Endothelial cell of umbilical vein (primary cell): ENCODE results near the gene ERAP2. TPM values are rescaled to one million over a fixed set of nuclear protein-coding genes. Genes with fewer than 3 reads are reported as not detected.

Experiments
- BruUV-seq: library from RNA; stranded (reverse); fragments of 400-500 nt; replicated peaks from 2 replicates; lab custom pipeline; 2021; lab: Mats Ljungman, UMichigan
- CTCF ChIA-PET: fragments of 300-600, 350-600 bp; sonication (Branson Sonifier 250); formaldehyde crosslinking; loops from one replicate; lab custom pipeline; 2021; ENCODE audit warnings: antibody characterized with exemption, inconsistent platforms; lab: Charles Lee
- POLR2A ChIA-PET: fragments of 300-600, 350-600 bp; sonication (Branson Sonifier 250); formaldehyde crosslinking; loops from one replicate; lab custom pipeline; 2021; ENCODE audit warnings: antibody characterized with exemption, inconsistent platforms; lab: Charles Lee
- DNase-seq: peaks from one replicate; pipeline ENCODE4 v3.0.0-alpha.2; 2011; ENCODE audit warnings: low read depth, low spot score
- FAIRE-seq: peaks from 2 replicates; lab custom pipeline; 2011; peaks lifted over from hg19 to GRCh38; lab: Jason Lieb, UNC
- H2AFZ ChIP-seq: 2 replicates; pipeline ENCODE4 v1.6.0; 2012; ENCODE audit warnings: low read depth, low read length, control low read depth, inconsistent platforms
- H3K27ac ChIP-seq: 2 replicates; pipeline ENCODE4 v1.5.1; 2011; ENCODE audit warnings: low read depth, mild to moderate bottlenecking, control low read depth, low read length, moderate library complexity; ENCODE audit not compliant: insufficient read depth
- H3K27me3 ChIP-seq, 2 experiments: 2 replicates each; pipeline versions ENCODE4 v1.6.0 to v1.6.1; 2011; ENCODE audit warnings: low read length in 2 of 2, mixed read lengths in 1 of 2; ENCODE audit not compliant: control insufficient read depth in 2 of 2, insufficient read depth in 2 of 2
- H3K36me3 ChIP-seq, 2 experiments: 2 replicates in 1 of 2; 3 replicates in 1 of 2; pipeline ENCODE4 v1.5.1; 2011; ENCODE audit warnings: low read length in 2 of 2, mild to moderate bottlenecking in 1 of 2, moderate library complexity in 1 of 2; ENCODE audit not compliant: control insufficient read depth in 2 of 2, insufficient read depth in 2 of 2; ENCODE audit errors: extremely low read depth in 1 of 2
- H3K4me1 ChIP-seq: 3 replicates; pipeline ENCODE4 v1.5.1; 2011; ENCODE audit warnings: mild to moderate bottlenecking, low read length; ENCODE audit not compliant: control insufficient read depth, insufficient read depth; ENCODE audit errors: extremely low read depth
- H3K4me2 ChIP-seq: 2 replicates; pipeline ENCODE4 v1.6.1; 2011; ENCODE audit warnings: low read length, control low read depth, mixed read lengths; ENCODE audit not compliant: insufficient read depth
- H3K4me3 ChIP-seq, 3 experiments: fragments of 200-600 bp in 1 of 3; sonication (generic), shearing (Covaris generic) in 1 of 3; replicated peaks in 1 of 3; 2 replicates each; pipeline ENCODE4 v1.5.1; 2011 to 2016; ENCODE audit warnings: control low read depth in 3 of 3, low read length in 3 of 3, mild to moderate bottlenecking in 2 of 3, inconsistent platforms in 1 of 3, low read depth in 1 of 3, moderate library complexity in 1 of 3; ENCODE audit not compliant: insufficient read depth in 1 of 3
- H3K79me2 ChIP-seq: 2 replicates; pipeline ENCODE4 v1.6.0; 2012; ENCODE audit warnings: low read length, inconsistent platforms; ENCODE audit not compliant: control insufficient read depth, insufficient read depth
- H3K9ac ChIP-seq: replicated peaks from 2 replicates; pipeline ENCODE3; 2011; ENCODE audit warnings: low read length, control low read depth; ENCODE audit not compliant: insufficient read depth; ENCODE audit errors: extremely low read depth
- H3K9me1 ChIP-seq: replicated peaks from 3 replicates; pipeline ENCODE4 v1.6.0; 2011; ENCODE audit warnings: mild to moderate bottlenecking, low read length; ENCODE audit not compliant: control insufficient read depth, insufficient read depth; ENCODE audit errors: extremely low read depth
- H3K9me3 ChIP-seq: replicated peaks from 2 replicates; pipeline ENCODE4 v1.5.1; 2012; ENCODE audit warnings: low read length, inconsistent platforms; ENCODE audit not compliant: control insufficient read depth, insufficient read depth
- H4K20me1 ChIP-seq: replicated peaks from 2 replicates; pipeline ENCODE3; 2011; ENCODE audit warnings: mild to moderate bottlenecking, low read length; ENCODE audit not compliant: control insufficient read depth, insufficient read depth; ENCODE audit errors: extremely low read depth
- EZH2 ChIP-seq: IDR thresholded peaks from 2 replicates; pipeline ENCODE4 v1.6.1; 2012; ENCODE audit warnings: borderline replicate concordance, low read depth, mild to moderate bottlenecking, moderate library complexity, low read length, inconsistent platforms; ENCODE audit not compliant: severe bottlenecking
- FOS ChIP-seq: IDR thresholded peaks from 2 replicates; pipeline ENCODE4 v1.6.1; 2011; ENCODE audit warnings: mild to moderate bottlenecking, low read length, moderate library complexity, borderline replicate concordance; ENCODE audit not compliant: insufficient read depth
- GATA2 ChIP-seq: IDR thresholded peaks from 2 replicates; pipeline ENCODE4 v1.7.0; 2011; ENCODE audit warnings: low read depth, mild to moderate bottlenecking, moderate library complexity, mixed read lengths, low read length; ENCODE audit not compliant: insufficient read length, insufficient read depth
- JUN ChIP-seq: IDR thresholded peaks from 2 replicates; pipeline ENCODE4 v1.6.1; 2011; ENCODE audit warnings: borderline replicate concordance, low read depth; ENCODE audit not compliant: insufficient read length, insufficient read depth
- MAX ChIP-seq: IDR thresholded peaks from 2 replicates; pipeline ENCODE4 v1.6.1; 2011; ENCODE audit not compliant: insufficient read depth, insufficient read length
- MYC ChIP-seq: IDR thresholded peaks from one replicate; pipeline ENCODE4 v1.6.1; 2011; ENCODE audit warnings: mild to moderate bottlenecking, low read depth, low read length
- POLR2A ChIP-seq: IDR thresholded peaks from 2 replicates; pipeline ENCODE4 v1.6.1; 2012; ENCODE audit warnings: low read depth, mild to moderate bottlenecking, control low read depth, low read length
- POLR2AphosphoS5 ChIP-seq: IDR thresholded peaks from 2 replicates; pipeline ENCODE4 v1.6.1; 2012; ENCODE audit warnings: low read depth, mild to moderate bottlenecking, control low read depth, low read length, moderate library complexity; ENCODE audit not compliant: insufficient read depth
- dilution Hi-C: fragments of 300-500 bp; cut with MboI; formaldehyde crosslinking; loops from one replicate; pipeline ENCODE4 v1.15.0; 2019; ENCODE audit warnings: low sequenced_read_pairs; ENCODE audit not compliant: extremely low pct_ligation_motif_present
- intact Hi-C: fragments of 100-400 bp; cut with micrococcal nuclease; formaldehyde crosslinking; loops from one replicate; pipeline ENCODE4 v1.10.0; 2022
- polyA plus RNA-seq, 4 experiments: library from polyadenylated mRNA; depleted of rRNA in 3 of 4; stranded (reverse) in 3 of 4; unstranded in 1 of 4; fragments of >200 nt; gene quantifications; 2 replicates each; pipeline versions ENCODE4 v1.2.1 to v1.2.3, GENCODE V29; 2011 to 2012; ENCODE audit warnings: missing spikeins in 1 of 4
- total RNA-seq: library from RNA; stranded (reverse); gene quantifications from 2 replicates; pipeline ENCODE4 v1.2.3, GENCODE V29; 2021
- TF ChIP-seq, protein P1 (sequence below), 2 donors: IDR thresholded peaks; 1 replicate in 1 of 2; 2 replicates in 1 of 2; pipeline ENCODE4 v1.5.1; 2011; ENCODE audit warnings: low read length in 2 of 2, mild to moderate bottlenecking in 2 of 2, moderate library complexity in 2 of 2, control low read depth in 1 of 2, inconsistent platforms in 1 of 2, low read depth in 1 of 2; ENCODE audit not compliant: insufficient read depth in 1 of 2; ENCODE audit errors: extremely low read depth in 1 of 2

Gene ERAP2
- total and polyA plus RNA-seq, 2 donors (not counting 3 experiments of a cell fraction or from before 2014, with no cell fraction given) = 3.1 to 10.0 TPM

DNA sequence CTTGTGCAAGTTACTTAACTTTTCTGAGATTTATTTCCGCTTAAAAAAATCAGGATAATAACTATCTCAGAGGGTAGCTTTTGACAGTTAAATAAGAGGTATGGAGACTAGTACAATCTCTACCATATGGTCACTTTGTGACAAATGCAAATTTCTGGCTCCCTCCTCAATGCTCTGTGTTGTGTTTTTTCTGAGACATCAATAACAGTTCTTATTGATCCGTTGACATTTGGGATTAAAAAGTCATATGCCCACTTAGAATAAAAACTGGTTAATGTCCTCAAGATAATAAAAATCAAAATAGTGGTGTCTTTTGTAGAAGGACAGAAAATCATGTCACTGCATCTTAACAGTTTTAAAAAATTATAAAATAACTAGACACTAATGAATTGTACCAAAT is 34.8 kb downstream of the ERAP2 start:
- Histone ChIP-seq H3K4me1 (no peaks in the 10 kb centered on the region), H3K36me3 (peaks cover 0 to 11% of the 10 kb centered on the region in 2 experiments), H3K9me3 (no peaks in the 10 kb centered on the region), H3K4me3 (no peak overlapping the region), H3K27me3 (no peaks in the 10 kb centered on the region), H3K9me1 (no peaks in the 10 kb centered on the region), H3K79me2 (no peaks in the 10 kb centered on the region), H2AFZ (no peak overlapping the region), H3K4me2 (no peak overlapping the region), H3K9ac (no peak overlapping the region), H4K20me1 (no peaks in the 10 kb centered on the region), H3K27ac (no peak overlapping the region)
- DNase-seq = no peak
- dilution Hi-C loops (no loop called here), intact Hi-C loops (no loop called here)
- TF ChIP-seq EZH2 = no peak
- TF ChIP-seq POLR2AphosphoS5 = no peak
- no peak for TF ChIP-seq MYC
- TF ChIP-seq FOS = no peak
- TF ChIP-seq MAX = no peak
- no peak for TF ChIP-seq GATA2
- TF ChIP-seq JUN = no peak
- TF ChIP-seq, protein P1, sequence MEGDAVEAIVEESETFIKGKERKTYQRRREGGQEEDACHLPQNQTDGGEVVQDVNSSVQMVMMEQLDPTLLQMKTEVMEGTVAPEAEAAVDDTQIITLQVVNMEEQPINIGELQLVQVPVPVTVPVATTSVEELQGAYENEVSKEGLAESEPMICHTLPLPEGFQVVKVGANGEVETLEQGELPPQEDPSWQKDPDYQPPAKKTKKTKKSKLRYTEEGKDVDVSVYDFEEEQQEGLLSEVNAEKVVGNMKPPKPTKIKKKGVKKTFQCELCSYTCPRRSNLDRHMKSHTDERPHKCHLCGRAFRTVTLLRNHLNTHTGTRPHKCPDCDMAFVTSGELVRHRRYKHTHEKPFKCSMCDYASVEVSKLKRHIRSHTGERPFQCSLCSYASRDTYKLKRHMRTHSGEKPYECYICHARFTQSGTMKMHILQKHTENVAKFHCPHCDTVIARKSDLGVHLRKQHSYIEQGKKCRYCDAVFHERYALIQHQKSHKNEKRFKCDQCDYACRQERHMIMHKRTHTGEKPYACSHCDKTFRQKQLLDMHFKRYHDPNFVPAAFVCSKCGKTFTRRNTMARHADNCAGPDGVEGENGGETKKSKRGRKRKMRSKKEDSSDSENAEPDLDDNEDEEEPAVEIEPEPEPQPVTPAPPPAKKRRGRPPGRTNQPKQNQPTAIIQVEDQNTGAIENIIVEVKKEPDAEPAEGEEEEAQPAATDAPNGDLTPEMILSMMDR (IDR thresholded peaks at IDR 0.05; ENCODE audit: extremely low read depth in 1 of 2, insufficient read depth in 1 of 2, low read depth in 1 of 2, low read length in 2 of 2) = no peak
- TF ChIP-seq POLR2A = no peak
- no TSS peak for BruUV-seq
- no peak for FAIRE-seq
- ChIA-PET CTCF (interaction anchor here (3.4 kb wide), 1 partner anchor 42 kb away, joined by 15 read pairs; no protein-coding TSS in a partner anchor), POLR2A (no interaction called here)
